NCI-H510A treated with DMSO at 0.1 percent for 48 hours (cell line): ENCODE results near the gene SLC44A2.

Experiments used
- DNase-seq: peaks from one replicate; lab custom pipeline; 2025; lab: John Stamatoyannopoulos, UW

Gene SLC44A2

DNA sequence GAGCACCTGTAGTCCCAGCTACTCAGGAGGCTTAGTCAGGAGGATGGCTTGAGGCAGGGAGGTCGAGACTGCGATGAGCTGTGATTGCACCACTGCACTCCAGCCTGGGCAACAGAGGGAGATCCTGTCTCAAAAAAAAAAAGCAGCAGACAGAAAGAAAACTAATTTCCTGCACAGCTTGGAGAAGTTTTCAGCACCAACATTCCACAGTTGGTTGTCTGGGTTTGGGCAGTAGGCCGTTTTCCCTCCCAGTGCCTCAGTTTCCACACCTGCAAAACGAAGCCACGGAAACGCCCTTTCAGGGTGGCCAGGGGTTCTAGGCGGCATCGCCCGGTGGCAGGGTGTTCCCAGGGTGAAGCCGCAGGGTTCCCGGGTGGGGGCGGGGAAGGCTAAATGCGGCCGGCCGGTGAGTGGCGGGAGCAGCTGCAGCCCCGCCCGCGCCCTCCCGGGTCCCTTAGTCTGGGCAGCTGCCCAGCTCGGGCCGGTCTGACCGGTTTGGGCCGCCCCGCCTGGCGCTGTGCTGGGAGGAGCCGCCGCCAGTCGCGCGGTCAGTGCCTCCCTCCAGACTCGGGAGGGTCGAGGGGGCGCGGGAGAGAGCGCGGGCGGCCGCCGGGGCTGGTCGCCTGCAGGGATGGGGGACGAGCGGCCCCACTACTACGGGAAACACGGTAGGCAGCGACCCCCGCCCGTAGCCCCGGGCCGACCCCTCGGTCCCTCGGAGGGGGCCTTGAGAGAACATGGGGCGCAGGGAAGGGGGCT, at the start of gene SLC44A2:
Gene SLC44A2 (plus strand): TSS at position 551 of the 759 bp plus-strand sequence. CDS start 81 bp downstream, at position 632.
- peak; percentile 81 for DNase-seq

GRCh38 chr19:10577951-10578350, 47.4 kb upstream of the SLC44A2 start:
- no peak for DNase-seq

GRCh38 chr19:10580979-10581631, 44.2 kb upstream of the SLC44A2 start:
- peak; percentile 85 for DNase-seq

- no peak for DNase-seq
These were observed 43.3 kb upstream of the SLC44A2 start for GRCh38 chr19:10582091-10582490.

DNA sequence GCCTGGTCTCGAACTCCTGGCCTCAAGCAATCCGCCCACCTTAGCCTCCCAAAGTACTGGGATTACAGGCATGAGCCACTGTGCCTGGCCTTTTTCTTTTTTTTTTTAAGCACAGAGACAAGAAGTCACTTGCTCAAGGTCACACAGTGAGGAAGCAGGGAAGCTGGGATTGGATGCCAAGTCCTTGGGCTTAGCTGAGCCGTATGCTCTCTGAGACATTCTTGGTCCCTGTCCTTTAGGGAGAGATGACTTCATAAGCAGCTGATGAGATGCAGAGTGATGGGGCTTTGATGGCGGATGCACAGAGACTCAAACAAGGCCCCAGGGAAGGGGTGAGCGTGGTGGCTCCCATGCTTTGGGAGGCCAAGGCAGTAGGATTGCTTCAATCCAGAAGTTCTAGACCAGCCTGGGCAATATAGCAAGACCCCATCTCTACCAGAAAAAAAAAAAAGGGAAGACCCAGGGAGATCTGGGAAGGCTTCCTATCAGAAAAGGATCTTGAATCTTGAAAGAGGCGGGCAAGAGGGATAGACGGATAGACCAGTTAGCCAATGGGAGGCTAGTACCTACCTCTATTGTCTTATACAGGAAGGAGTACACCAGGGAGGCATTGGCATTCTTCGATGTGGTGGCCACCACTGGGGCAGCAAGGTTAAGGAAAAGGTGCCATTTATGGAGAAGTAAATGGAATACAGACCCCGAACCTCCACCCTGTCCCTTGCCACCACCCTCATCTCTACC, 42.1 kb upstream of the SLC44A2 start:
- no peak for DNase-seq

DNA sequence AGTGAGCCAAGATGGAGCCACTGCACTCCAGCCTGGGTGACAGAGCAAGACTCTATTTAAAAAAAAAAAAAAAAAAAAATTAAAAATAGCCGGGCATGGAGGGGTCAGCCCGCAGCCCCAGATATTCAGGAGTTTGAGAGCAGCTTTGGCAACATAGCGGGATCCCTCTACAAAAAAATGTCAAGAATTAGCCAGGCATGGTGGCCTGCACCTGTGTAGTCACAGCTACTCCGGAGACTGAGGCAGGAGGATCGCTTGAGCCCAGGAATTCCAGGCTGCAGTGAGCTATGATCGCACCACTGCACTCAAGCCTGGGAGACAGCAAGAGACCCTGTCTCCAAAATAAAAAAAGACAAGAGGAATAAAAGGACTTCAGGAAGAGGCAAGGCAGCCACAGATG, 39.0 kb upstream of the SLC44A2 start:
- DNase-seq, result no peak

DNA sequence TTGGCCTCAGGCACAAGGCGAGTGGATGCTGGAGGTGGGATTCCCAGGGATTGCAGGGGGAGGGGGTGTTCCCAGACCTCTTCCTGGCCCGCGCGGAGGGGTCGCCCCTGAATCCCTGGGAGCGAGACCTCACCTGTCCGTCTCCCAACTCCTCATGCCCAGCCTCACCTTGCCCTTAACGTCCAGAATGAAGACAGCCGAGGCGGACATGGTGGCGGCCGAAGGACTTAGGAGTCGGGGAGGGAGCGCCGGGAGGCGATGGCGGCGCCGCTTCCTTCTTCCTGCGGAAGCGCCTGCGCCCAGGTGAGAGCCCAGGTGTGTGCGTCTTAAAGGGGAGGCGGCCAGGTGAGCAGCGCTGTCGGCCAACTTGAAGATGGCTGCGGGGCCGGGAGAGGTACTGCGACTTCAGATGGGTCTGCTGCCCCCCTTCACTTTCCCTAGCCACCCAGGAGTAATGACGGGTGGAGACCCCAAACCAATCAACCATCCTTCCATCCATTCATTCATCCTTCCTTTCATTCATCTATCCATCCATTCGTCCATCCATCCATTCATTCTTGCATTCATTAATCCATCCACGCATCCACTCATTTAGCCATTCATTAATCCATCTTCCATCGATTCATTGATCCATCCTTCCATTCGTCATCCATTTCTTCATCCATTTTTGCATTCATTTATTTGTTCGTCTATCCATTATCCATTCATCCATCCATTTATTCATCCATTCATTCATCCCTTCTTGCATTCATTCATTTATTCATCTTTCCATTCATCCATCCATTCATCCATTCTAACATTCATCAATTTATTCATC, 38.1 kb upstream of the SLC44A2 start, which contains the start of gene AP1M2:
Gene AP1M2 (minus strand): TSS at position 291 of the 817 bp plus-strand sequence. CDS start 81 bp downstream, at position 210.
- peak; percentile 78 for DNase-seq

DNA sequence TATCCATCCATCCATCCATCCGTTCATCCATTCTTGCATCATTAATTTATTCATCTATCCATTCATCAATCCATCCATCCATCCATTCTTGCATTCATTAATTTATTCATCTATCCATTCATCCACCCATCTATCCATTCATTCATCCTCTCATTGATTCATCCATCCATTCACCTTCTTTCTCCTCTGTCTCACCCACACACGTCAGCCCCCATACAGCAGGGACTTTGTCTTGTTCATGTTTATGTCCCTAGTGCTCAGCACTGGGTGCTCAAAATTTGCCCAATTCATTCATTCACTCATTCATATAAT, 37.6 kb upstream of the SLC44A2 start:
- DNase-seq, result no peak

DNA sequence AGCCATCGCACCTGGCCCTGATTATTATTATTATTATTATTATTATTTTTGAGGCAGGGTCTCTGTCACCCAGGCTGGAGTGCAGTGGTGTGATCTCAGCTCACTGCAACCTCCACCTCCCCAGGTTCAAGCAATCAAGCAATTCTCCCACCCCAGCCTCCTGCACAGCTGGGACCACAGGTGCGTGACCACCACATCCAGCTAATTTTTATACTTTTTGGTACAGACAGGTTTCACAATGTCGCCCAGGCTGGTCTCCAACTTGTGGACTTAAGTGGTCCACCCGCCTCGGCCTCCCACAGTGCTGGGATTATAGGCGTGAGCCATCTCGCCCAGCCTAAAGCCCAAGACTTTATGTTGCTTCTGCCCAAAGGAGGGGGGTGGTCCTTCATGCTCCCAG, 32.2 kb upstream of the SLC44A2 start:
- DNase-seq, result no peak

DNA sequence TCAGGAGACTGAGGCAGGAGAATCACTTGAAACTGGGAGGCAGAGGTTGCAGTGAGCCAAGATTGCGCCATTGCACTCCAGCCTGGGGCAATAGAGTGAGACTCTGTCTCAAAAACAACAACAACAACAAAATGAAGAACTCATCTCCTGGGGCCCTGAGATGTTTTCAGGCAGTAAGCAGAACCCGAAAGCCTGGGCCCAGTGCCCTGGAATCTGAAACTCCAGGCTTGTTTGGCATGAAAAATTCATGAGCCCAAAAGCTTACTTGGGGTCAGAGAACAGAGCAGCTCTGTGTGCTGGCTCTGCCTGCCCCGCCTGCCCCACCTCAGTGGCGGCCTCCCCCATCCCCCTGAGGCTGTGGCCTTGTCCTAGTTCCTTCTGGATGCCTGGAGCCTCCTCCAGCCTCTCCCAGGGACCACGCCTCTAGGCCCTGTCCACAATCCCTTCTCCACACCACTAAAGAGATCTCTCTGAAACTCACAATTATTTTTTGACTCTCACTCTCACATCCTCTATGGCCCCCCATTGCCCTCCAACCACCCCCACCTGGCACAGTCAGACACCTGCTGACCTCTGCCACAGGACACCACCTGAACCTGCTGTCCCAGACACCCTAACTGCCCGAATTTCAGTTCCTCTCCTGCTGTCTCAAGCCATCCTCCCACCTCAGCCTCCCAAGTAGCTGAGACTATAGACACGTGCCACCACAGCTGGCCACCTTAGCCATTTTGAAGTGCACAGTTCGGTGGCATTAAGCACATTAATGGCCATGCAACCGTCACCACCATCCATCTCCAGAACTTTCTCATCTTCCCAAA, 31.3 kb upstream of the SLC44A2 start:
- DNase-seq, result no peak

- no peak for DNase-seq
These were observed 25.2 kb upstream of the SLC44A2 start for GRCh38 chr19:10600149-10600548.

DNA sequence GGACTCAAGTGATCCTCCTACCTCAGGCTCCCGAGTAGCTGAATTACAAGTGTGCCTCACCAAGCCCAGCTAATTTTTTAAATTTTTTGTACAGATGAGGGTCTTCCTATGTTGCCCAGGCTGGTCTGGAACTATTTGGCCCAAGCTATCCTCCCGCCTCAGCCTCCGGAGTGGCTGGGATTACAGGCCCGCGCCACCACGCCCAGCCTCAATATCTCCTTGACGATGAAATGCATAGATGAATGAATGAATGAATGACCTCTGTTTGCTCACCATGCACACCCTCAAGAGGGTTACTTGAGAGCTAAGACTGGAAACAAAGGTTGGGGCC, 23.4 kb upstream of the SLC44A2 start:
- DNase-seq, result no peak

- peak; percentile 47 for DNase-seq
These were observed 22.8 kb upstream of the SLC44A2 start for GRCh38 chr19:10602330-10603083.

DNA sequence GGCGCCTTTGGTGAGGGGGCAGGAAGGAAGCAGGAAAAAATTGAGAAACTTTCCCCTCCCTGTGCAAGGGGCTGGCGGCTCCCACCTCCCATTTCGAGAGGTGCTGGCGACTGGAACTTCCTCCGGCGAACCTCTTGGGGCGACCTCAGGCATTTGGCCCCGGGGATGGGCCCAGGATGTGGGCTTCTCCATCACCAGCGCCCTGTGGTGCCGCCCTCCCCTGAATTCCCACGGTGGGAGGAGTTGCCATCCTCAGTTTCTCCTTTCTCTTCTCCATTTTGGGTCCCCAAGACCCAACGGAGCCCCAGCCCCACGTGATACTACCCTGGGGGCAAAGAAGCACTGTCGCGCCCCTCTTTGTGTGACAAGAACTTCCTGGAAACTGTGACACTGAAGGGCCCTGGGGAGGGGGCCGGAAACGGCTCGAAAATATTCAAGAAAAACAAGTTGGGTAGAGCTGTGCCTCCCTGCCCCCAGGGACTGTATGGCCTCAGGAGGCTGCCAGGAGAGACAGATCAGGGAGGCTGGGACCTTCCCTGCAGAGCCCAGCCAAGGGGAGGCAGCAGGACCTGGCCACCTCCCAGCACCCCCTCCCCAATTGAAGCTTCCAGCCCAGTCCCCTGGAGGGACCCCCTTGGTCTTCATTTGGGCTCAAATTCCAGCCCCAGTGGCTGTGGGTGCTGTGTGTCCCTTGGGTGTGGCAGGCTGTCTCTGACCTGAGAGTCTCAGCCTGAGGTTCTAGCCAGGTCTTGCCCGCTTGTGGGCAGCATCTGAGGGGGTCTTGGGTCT, 22.1 kb upstream of the SLC44A2 start:
- DNase-seq, result no peak

- no peak for DNase-seq
These were observed 21.4 kb upstream of the SLC44A2 start for GRCh38 chr19:10603873-10604459.

GRCh38 chr19:10604460-10604980, 20.8 kb upstream of the SLC44A2 start:
- DNase-seq, result no peak

GRCh38 chr19:10611907-10612306, 13.4 kb upstream of the SLC44A2 start:
- no peak for DNase-seq

GRCh38 chr19:10612499-10613119, 12.7 kb upstream of the SLC44A2 start:
- DNase-seq, result no peak
